Activated naive CD8-positive, alpha-beta T cell treated with anti-CD3 and anti-CD28 coated beads, Interleukin-2, amount 50 U/mL, for 16 hours (primary cell): ENCODE measurements around the gene MIOX.
A peak's percentile ranks its signal among the peaks of the same experiment; 100 is the strongest.
"Not testable (repeated sequence)": the region's sequence is repeated elsewhere in the genome, so short reads cannot be mapped to it uniquely, and the experiment has no call there.

Experiments
- DNase-seq: peaks from one replicate; pipeline ENCODE4 v3.0.0-alpha.2; 2020; ENCODE audit warnings: low read depth, low spot score

Gene MIOX

DNA sequence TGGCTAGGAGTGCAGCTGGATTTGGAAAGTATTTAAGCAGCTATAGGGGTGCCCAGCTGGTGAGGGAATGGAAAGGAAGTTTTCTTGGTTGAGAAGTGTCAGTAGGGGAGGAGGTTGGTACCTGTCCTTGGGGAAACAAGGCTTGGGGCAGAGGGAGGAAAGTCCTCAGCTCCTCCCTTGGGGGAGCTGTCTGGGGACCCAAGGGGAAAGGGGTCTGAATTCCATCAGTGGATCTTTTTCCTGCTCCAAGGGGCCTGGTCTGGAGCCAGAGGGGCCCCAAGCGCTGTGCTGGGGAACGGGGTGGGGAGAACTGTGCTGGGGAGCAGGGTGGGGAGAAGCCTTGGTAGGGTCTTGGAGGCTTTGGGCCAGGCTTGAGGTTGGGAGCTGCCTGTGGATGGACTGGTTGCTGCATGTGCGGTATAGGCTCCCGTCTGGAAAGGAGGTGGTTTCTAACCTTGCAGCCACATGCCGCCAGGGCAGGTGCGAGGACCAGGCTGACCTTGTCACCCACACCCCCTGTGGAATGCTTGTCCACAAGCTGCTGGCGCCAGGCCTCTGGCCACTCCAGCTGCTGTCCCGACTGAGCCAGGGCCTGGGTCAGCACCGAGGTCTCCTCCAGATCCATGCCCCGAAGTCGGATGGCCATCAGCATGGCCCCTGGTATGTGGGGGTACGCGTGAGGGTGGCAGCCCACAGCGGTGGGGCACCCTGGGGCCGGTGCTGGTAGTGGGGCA, 42.2 kb downstream of the MIOX start:
- no peak for DNase-seq

DNA sequence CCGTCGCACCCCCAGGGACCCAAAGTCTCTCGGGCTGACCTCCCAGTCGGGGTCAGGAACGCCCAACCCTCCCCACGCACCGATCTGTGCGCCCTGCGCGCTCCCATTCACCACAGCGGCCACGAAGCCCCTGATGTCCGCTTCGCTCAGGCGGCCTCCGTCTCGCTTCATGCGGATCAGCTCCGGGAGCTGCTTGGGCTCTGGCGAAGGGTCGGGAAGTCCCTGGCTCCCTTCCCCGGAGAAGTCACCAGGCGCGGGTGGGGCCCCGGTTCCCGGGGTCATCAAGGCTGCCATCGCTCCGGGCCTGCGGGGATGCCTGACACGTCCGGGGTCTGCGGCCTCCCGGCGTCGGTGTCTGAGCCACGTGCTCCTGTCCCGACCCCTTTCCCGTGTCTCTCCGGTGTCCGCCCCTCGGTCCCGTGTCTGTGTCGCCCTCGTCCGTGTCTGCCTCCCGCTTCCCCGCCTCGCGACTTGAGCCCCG, 42.8 kb downstream of the MIOX start:
- no peak for DNase-seq

DNA sequence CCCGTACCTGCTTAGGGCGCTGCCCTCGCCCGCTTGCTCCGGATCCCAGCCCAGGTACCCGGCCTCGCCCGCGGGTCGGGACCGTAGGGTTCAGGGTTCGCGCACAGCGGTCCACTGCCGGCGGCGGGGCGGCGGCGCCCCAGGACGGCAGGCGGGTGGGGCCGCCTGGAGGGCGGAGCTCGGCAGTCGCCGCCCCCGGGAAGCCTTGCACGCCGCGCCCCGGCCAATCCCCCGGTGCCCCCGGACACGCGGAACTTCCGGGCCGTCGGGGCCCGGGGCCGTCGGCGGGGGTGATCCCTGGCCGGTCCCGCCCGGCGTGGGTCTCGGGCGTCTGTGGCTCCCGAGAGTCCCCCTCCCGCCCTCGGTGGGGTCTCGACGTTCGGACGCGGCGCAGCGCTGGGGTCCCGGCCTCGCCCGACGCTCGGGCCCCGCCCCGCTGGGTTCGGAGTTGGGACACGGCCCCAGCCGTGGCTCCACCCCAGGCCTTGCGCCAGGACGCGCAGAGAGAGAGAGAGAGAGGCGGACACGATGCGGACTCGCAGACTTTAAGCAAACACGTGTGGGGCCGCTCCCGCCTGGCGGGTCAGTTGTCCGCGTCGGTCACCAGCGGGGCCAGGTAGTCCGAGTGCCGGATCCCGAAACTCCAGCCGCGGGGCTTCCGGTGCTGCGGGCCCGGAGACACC, 43.4 kb downstream of the MIOX start, which contains the start of gene TYMP:
Gene TYMP (minus strand): TSS at position 116 of the 683 bp plus-strand sequence. CDS start 303 bp downstream, outside the sequence.
- no peak for DNase-seq

DNA sequence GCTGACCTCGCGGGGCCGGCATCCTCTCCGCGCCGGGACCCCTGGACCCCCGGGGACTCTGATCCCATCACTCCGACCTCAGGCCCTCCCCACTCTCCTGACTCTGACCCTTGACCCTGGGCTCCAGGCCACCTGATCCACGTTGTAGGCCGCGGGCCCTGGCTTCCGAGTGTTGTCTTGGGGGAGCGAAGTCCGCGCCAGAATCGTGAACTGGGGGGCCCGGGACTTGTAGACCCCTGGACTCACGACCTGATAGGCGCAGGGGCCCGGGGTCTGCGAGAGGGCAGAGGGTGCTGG, 43.9 kb downstream of the MIOX start:
- DNase-seq = no peak

DNA sequence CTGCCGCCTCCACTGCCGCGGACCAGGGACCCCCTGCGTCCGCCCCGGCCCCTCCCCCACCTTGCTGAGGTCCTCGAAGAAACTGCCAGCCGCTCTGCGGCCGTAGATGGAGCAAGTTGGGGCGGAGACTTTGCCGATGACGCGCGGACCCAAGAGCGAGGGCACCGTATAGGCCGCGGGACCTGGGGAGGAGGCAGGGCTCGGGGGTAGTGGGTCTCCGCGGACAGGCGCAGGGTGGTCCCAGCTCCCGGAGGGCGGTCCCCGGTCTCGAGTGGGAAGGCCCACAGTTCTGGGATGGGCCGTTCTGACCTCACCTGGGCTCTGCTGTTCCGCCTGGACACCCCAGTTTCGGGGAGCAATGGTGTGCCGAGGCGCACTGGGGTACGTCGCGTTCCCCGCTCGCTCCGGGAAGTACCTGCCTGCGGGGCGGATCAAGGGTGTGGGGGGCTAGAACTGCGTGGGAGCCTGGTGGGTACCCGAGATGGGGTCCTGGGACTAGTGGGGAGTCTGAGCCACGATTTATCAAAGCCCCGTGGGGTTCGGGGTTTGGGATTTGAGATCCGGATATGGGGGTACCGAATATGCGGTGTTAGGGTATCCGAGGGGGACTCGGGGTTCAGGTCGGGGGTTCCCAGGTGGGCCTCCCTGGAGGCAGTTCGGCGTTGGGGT, 44.4 kb downstream of the MIOX start:
- peak; percentile 70 for DNase-seq

DNA sequence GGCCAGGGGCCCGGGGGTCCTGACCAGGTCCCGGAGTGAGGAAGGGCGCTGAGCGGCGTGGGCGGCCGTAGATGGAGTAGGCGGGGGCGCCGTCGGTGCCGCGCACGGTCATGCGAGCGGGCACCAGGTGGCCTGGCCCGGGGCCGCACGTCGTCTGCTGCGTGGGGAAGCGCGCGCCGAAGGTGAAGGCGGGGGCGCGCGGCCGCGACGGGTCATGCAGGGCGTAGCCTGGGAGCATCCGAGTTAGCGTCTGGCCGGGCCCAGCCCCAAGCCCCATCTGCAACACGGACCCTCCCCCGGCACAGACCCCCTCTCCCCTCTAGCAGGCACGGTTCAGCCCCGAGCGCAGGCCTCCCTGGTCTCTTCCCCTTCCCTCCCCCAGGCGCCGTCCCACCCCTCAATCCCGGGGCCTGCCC, 44.9 kb downstream of the MIOX start:
- no peak for DNase-seq

DNA sequence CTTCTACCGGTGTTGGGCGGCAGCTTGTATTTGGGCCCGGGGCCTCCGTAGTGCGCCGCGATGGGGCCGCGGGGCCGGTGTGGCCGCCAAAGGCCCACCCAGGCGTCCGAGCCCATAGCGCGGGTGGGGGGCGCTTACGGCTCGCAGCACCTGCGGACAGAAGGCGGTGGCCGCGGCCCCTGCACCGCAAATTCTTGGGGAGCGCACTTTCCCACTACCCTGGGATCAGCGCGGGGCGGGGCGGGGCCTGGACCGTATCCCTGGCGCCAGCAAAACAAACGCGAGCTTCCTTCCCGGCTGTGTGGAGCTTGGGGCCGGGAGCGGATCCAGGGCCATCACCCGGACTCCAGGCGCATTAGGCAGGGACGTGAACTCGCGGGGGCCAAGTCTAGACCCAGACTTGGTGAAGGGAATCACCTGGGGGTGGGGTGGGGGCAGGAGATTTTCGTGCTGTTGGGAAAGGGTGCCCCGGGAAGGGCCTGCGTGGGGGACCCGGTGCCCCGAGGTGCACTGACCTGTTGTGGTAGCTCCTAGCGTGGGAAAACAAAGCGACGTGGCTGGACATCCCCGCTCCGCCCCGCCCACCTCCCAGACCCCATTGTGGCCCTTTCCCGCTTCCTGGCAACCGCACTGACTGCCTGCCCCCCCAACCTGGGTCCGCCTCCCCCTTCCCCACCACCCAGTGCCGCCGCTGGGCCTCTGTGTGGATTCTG, 45.5 kb downstream of the MIOX start:
- DNase-seq = no peak

DNA sequence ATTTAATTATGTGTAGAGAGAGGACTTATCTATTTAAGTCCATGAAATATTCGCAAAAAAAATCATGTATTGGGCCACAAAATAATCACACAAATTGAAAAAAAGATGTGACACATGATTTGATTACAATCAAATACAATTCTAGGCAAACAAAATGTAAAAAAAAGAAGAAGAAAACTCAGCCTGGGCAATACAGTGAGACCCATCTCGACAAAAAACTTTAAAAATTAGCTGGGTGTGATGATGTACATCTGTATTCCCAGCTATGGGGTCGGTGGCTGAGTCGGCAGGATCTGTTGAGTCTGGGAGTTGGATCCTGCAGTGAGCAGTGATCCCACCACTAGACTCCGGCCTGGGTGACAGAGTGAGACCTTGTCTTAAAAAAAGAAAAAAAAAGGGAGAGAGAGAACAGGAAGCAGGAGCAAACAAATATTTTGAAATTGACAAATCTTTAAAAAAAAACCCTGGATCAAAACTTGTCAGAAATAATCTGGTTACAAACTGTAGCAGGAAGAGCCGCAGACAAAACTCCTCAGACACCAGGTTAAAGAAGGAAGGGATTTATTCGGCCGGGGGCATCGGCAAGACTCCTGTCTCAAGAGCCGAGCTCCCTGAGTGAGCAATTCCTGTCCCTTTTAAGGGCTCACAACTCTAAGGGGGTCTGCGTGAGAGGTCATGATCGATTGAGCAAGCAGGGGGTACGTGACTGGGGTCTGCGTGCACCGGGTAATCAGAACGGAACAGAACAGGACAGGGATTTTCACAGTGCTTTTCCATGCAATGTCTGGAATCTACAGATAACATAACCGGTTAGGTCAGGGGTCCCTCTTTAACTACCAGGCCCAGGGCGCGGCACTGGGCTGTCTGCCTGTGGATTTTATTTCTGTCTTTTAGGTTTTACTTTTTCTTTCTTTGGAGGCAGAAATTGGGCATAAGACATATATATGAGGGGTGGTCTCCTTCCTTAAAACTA, 46.5 kb downstream of the MIOX start:
- no peak for DNase-seq

DNA sequence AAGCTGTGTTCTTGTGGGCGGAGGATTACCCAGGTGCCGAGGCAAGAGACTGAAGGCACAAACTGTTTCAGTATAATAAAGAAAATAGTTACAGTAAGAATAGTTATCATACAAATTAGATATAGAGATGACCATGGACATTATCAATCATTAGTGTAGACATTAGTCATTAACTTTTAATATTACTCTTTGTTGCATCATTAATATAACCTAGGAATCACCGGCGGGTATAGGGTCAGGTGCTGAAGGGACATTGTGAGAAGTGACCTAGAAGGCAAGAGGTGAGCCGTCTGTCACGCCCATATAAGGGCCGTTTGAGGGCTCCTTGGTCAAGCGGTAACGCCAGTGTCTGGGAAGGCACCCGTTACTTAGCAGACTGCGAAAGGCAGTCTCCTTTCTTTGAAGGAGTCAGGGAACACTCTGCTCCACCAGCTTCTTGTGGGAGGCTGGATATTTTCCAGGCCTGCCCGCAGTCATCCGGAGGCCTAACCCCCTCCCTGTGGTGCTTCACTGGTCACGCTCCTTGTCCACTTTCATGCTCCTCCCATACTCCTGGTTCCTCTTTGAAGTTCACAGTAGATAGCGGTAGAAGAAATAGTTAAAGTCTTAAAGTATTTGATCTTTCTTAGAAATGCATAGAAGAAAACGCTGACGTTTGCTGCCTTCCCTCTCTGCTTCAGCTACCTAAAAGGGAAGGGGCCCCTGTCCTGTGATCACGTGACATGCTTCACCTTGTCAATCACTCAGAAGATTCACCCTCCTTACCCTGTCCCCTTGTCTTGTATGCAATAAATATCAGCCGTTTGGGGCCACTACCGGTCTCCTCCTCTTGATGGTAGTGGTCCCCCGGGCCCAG, 47.4 kb downstream of the MIOX start:
- not testable (repeated sequence) for DNase-seq

DNA sequence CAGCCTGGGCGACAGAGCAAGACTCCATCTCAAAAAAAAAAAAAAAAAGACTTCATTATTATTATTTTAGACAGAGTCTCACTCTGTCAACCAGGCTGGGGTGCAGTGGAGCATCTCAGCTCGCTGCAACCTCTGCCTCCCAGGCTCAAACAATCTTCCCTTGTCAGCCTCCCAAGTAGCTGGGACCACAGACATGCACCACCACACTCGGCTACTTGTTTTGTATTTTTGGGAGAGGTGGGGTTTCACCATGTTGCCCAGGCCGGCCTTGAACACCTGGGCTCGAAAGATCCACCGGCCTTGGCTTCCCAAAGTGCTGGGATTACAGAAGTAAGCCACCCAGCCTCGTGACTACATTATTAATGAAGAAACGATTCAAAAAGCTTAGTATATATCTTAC, 48.5 kb downstream of the MIOX start:
- DNase-seq = no peak

DNA sequence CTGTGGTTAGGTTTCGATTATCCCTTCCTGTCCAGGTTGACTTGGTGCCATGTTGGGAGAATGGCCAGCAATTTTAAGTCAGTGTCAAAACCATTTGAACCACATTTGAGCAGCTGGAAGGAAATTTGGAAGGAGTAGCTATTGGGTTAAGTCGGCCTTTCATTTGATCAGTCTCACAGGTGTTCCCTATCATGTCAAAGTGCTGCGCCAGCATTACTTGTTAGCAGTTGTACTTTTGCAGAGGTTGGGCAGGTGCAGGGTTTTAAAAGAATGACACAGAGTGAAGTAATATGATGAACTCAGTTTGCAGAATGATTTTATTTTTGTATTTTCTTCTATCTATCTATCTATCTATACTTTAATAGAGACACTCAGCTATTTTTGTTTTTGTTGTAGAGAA, 49.6 kb downstream of the MIOX start:
- no peak for DNase-seq

DNA sequence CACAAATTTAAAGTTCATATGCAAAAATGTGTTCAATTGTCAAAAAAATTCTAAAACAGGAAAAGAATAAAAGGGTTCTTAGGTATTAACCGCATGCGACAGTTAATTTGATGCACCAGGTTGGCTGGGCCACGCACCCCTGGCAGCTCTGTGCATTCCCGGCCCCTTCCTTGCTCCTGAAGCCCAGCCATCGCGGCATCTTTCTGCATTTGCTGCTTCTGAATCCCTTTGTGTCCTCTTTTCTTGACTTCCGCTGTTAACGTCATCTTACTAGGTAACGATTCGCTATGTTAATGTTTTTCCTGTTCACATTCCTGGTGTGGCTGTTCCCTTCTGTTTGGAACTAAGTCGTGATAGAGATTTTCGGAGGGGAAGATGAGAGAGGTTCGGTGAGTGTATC, 51.1 kb downstream of the MIOX start:
- no peak for DNase-seq
